Activated naive CD8-positive, alpha-beta T cell treated with anti-CD3 and anti-CD28 coated beads, Interleukin-2, amount 10 ng/mL, durations not matched to agents 7 days and 5 days (primary cell): ENCODE data around the gene P4HA2. TPM values are rescaled to one million over a fixed set of nuclear protein-coding genes. Genes with fewer than 3 reads are reported as not detected.

Source experiments
- ATAC-seq: fragments of 150-1000 bp; cut with Tn5 transposase; one replicate; pipeline ENCODE4 v1.10.0; 2021; ENCODE audit warnings: low read depth, moderate library complexity
- POLR2A ChIA-PET: fragments of 350-600 bp; sonication (Branson Sonifier 250); formaldehyde crosslinking; loops from one replicate; lab custom pipeline; 2021; ENCODE audit warnings: antibody characterized with exemption; lab: Charles Lee
- DNase-seq: peaks from one replicate; pipeline ENCODE4 v3.0.0; 2021
- H3K27ac Mint-ChIP-seq: one replicate; pipeline ENCODE4 v1.8.0; 2022; ENCODE audit warnings: mild to moderate bottlenecking, mixed read lengths
- H3K27me3 Mint-ChIP-seq: one replicate; pipeline ENCODE4 v1.8.0; 2022; ENCODE audit warnings: mild to moderate bottlenecking, moderate library complexity, mixed read lengths
- H3K36me3 Mint-ChIP-seq: one replicate; pipeline ENCODE4 v1.8.0; 2021; ENCODE audit warnings: mild to moderate bottlenecking, mixed read lengths
- H3K4me1 Mint-ChIP-seq: one replicate; pipeline ENCODE4 v1.8.0; 2021; ENCODE audit warnings: mixed read lengths
- H3K4me3 Mint-ChIP-seq: one replicate; pipeline ENCODE4 v1.8.0; 2022; ENCODE audit warnings: mild to moderate bottlenecking, moderate library complexity, mixed read lengths
- H3K9me3 Mint-ChIP-seq: one replicate; pipeline ENCODE4 v1.8.0; 2021; ENCODE audit warnings: mixed read lengths
- total RNA-seq, 2 experiments: library from RNA; stranded (reverse); gene quantifications; one replicate each; pipeline ENCODE4 v1.2.3, GENCODE V29; 2021

Gene P4HA2
- total RNA-seq, 2 experiments from 2014 or later = 10.1 to 10.7 TPM

GRCh38 chr5:132203916-132204315, 23.7 kb downstream of the P4HA2 start:
- Mint-ChIP-seq H3K4me3 (no peak overlapping the region), H3K36me3 (peaks cover 16% of the 10 kb centered on the region), H3K27me3 (no peaks in the 10 kb centered on the region), H3K4me1 (peaks cover 2% of the 10 kb centered on the region), H3K27ac (no peak overlapping the region), H3K9me3 (no peaks in the 10 kb centered on the region)
- POLR2A ChIA-PET = no interaction called here
- ATAC-seq (no peak), DNase-seq (no peak)

DNA sequence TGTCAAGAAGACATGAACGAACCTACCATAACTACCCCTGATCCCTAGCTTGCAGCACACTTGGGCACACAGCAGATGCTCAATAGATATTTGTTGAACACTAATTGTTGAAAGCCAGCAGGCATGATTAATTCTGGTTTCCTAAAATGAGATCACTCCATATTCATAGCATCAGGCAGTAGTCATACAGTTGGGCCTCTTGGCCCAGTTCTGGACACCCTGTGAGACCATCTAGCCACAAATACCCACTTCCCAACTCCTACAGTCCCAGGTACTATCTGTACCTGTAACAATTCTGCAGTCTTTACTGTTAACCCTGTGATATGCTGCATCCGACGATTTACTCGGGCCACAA, 24.2 kb downstream of the P4HA2 start:
- no peak overlapping the region for H3K4me3 Mint-ChIP-seq
- H3K36me3 Mint-ChIP-seq = peaks cover 16% of the 10 kb centered on the region
- no peak overlapping the region for H3K27ac Mint-ChIP-seq
- POLR2A ChIA-PET = no interaction called here
- H3K9me3 Mint-ChIP-seq = no peaks in the 10 kb centered on the region
- H3K27me3 Mint-ChIP-seq = no peaks in the 10 kb centered on the region
- ATAC-seq = no peak
- DNase-seq = no peak
- peaks cover 2% of the 10 kb centered on the region for H3K4me1 Mint-ChIP-seq

DNA sequence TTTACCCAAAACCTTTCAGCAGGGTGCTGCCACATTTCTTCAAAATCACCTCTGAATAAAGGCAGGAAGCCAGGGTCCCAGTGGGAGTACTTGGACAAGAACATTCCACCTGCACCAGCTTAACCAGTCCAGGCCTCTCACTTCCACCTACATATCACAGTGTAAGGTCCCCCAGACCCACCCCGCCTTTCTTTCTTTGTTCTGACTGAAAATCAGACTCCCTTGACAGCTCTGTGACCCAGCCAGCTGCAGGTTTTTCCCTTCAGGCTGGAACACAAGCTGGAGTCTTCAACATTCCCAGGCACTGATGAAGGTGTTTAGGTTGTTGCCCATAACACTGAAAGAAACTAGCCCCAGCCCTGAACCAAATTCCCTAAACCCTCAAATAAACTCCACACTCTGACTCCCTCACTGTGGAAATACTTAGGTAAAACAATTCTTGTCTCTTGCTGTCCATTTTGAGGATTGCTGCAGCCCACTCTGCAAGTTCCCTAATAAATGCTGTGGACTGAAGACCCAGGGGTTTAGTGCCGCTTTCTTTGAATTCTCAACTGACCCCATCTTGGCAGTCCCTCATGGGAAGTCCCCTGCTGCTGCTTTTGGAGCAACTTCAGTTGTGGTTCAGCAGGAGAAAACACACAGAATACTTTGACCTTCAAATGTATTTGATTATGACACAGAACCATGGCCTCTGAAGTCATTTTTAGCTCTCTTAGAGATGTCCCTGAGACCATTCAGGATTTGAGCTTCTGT, 24.8 kb downstream of the P4HA2 start:
- Mint-ChIP-seq H3K27me3 (no peaks in the 10 kb centered on the region), H3K4me3 (no peak overlapping the region), H3K9me3 (no peaks in the 10 kb centered on the region), H3K4me1 (no peaks in the 10 kb centered on the region), H3K36me3 (peaks cover 19% of the 10 kb centered on the region), H3K27ac (no peak overlapping the region)
- ATAC-seq (no peak), DNase-seq (no peak)
- POLR2A ChIA-PET = no interaction called here

- no peak for DNase-seq
Measured at GRCh38 chr5:132199116-132199680, 28.5 kb downstream of the P4HA2 start.

GRCh38 chr5:132198571-132198970, 29.1 kb downstream of the P4HA2 start:
- ATAC-seq = no peak
- POLR2A ChIA-PET = no interaction called here

More at GRCh38 chr5:132199116-132199680, 28.5 kb downstream of the P4HA2 start:
- Mint-ChIP-seq H3K9me3 (no peaks in the 10 kb centered on the region), H3K4me3 (no peak overlapping the region), H3K36me3 (peaks cover 16% of the 10 kb centered on the region), H3K27ac (no peak overlapping the region), H3K27me3 (no peaks in the 10 kb centered on the region), H3K4me1 (no peaks in the 10 kb centered on the region)
- ATAC-seq = no peak
- POLR2A ChIA-PET = no interaction called here

GRCh38 chr5:132195727-132196126, 31.9 kb downstream of the P4HA2 start:
- no peak overlapping the region for H3K27ac Mint-ChIP-seq
- ATAC-seq (no peak), DNase-seq (no peak)

More at GRCh38 chr5:132198571-132198970, 29.1 kb downstream of the P4HA2 start:
- no peaks in the 10 kb centered on the region for H3K27me3 Mint-ChIP-seq
- H3K36me3 Mint-ChIP-seq = peaks cover 16% of the 10 kb centered on the region
- DNase-seq = no peak
- no peaks in the 10 kb centered on the region for H3K9me3 Mint-ChIP-seq
- no peaks in the 10 kb centered on the region for H3K4me1 Mint-ChIP-seq
- no peak overlapping the region for H3K27ac Mint-ChIP-seq
- H3K4me3 Mint-ChIP-seq = no peak overlapping the region

GRCh38 chr5:132193165-132193694, 34.4 kb downstream of the P4HA2 start:
- POLR2A ChIA-PET = no interaction called here
- Mint-ChIP-seq H3K27me3 (peaks cover 3% of the 10 kb centered on the region), H3K4me1 (peaks cover 5% of the 10 kb centered on the region), H3K9me3 (no peaks in the 10 kb centered on the region), H3K4me3 (no peak overlapping the region), H3K36me3 (peaks cover 12% of the 10 kb centered on the region), H3K27ac (no peak overlapping the region)
- ATAC-seq (no peak), DNase-seq (no peak)

More at GRCh38 chr5:132195727-132196126, 31.9 kb downstream of the P4HA2 start:
- H3K36me3 Mint-ChIP-seq = peaks cover 13% of the 10 kb centered on the region
- H3K27me3 Mint-ChIP-seq = no peaks in the 10 kb centered on the region
- H3K4me1 Mint-ChIP-seq = no peaks in the 10 kb centered on the region
- no peaks in the 10 kb centered on the region for H3K9me3 Mint-ChIP-seq
- POLR2A ChIA-PET = no interaction called here
- no peak overlapping the region for H3K4me3 Mint-ChIP-seq

GRCh38 chr5:132190161-132190817, 37.4 kb downstream of the P4HA2 start:
- POLR2A ChIA-PET = no interaction called here
- Mint-ChIP-seq H3K9me3 (no peaks in the 10 kb centered on the region), H3K4me3 (no peak overlapping the region), H3K36me3 (no peaks in the 10 kb centered on the region), H3K27ac (no peak overlapping the region), H3K27me3 (peaks cover 3% of the 10 kb centered on the region), H3K4me1 (peaks cover 5% of the 10 kb centered on the region)
- DNase-seq (no peak), ATAC-seq (peak; percentile 96)

DNA sequence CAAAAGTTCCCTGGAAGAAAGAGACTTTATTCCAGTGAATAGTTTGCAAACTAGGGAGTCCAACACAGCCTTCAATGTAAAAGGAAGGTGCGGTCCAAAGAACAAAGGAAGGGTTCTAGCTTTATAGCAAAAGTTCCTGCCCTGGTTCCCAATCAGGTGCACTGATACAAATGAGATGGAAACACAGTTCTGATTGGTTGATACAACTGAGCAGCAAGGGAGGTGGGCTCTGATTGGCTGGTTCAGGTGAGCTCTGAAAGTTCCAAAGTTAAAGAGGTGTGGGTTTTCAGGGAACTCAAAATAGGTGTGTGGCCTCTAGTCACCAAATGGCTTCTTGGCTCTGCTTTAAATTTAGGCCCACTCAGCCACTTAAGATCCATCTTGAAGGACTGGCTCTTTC, 43.1 kb downstream of the P4HA2 start:
- POLR2A ChIA-PET = interaction anchor here (0.5 kb wide), 1 partner anchor 148 kb away, joined by 3 read pairs; no protein-coding TSS in a partner anchor
- Mint-ChIP-seq H3K4me1 (peaks cover 12% of the 10 kb centered on the region), H3K27ac (no peak overlapping the region), H3K36me3 (peaks cover 6% of the 10 kb centered on the region), H3K9me3 (peaks cover 5% of the 10 kb centered on the region), H3K4me3 (no peak overlapping the region), H3K27me3 (peaks cover 3% of the 10 kb centered on the region)
- no peak for DNase-seq
- no peak for ATAC-seq

DNA sequence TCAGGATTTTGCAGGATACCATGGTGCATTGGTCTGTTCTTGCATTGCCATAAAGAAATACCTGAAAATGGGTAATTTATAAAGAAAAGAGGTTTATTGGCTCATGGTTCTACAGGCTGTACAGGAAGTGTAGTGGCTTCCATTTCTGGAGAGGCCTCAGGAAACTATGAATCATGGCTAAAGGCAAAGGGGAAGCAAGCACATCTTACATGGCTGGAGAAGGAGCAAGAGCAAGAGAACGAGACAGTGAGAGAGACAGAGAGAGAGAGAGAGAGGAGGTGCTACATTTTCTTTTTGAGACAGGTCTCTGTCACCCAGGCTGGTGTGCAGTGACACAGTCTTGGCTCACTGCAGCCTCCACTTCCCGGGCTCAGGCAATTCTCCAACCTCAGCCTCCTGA, 43.9 kb downstream of the P4HA2 start:
- ATAC-seq (no peak), DNase-seq (no peak)
- H3K27ac Mint-ChIP-seq = no peak overlapping the region
- POLR2A ChIA-PET = no interaction called here
- H3K4me3 Mint-ChIP-seq = no peak overlapping the region
- H3K4me1 Mint-ChIP-seq = peaks cover 19% of the 10 kb centered on the region
- H3K27me3 Mint-ChIP-seq = peaks cover under 1% of the 10 kb centered on the region
- peaks cover 6% of the 10 kb centered on the region for H3K36me3 Mint-ChIP-seq
- peaks cover 5% of the 10 kb centered on the region for H3K9me3 Mint-ChIP-seq

GRCh38 chr5:132182359-132183040, 45.2 kb downstream of the P4HA2 start:
- H3K27me3 Mint-ChIP-seq = no peaks in the 10 kb centered on the region
- peaks cover 25% of the 10 kb centered on the region for H3K4me1 Mint-ChIP-seq
- ATAC-seq (no peak), DNase-seq (no peak)
- no peak overlapping the region for H3K27ac Mint-ChIP-seq
- POLR2A ChIA-PET = no interaction called here
- H3K4me3 Mint-ChIP-seq = no peak overlapping the region
- peaks cover 5% of the 10 kb centered on the region for H3K9me3 Mint-ChIP-seq
- H3K36me3 Mint-ChIP-seq = peaks cover 6% of the 10 kb centered on the region

GRCh38 chr5:132181011-132181629, 46.5 kb downstream of the P4HA2 start:
- Mint-ChIP-seq H3K27me3 (no peaks in the 10 kb centered on the region), H3K9me3 (peaks cover 5% of the 10 kb centered on the region), H3K4me1 (peaks cover 36% of the 10 kb centered on the region), H3K36me3 (peaks cover 6% of the 10 kb centered on the region), H3K27ac (no peak overlapping the region), H3K4me3 (no peak overlapping the region)
- ATAC-seq (no peak), DNase-seq (no peak)
- POLR2A ChIA-PET = no interaction called here
